WTC11 (cell line): Measurements from ENCODE around the gene OR4L1.

ENCODE experiments used
- CBFB ChIP-seq: sonication (generic); formaldehyde crosslinking; IDR thresholded peaks from 2 replicates; pipeline ENCODE4 v1.8.1; 2022; ENCODE audit warnings: mild to moderate bottlenecking, low read depth, missing genetic modification reagents
- JUN ChIP-seq: sonication (generic); formaldehyde crosslinking; IDR thresholded peaks from 2 replicates; pipeline ENCODE4 v1.8.0; 2023; ENCODE audit warnings: mild to moderate bottlenecking, missing genetic modification reagents
- NR2C2 ChIP-seq: sonication (generic); formaldehyde crosslinking; IDR thresholded peaks from 2 replicates; pipeline ENCODE4 v1.8.0; 2022; ENCODE audit warnings: mild to moderate bottlenecking, missing genetic modification reagents
- NR3C1 ChIP-seq: sonication (generic); formaldehyde crosslinking; conservative IDR thresholded peaks from 2 replicates; pipeline ENCODE4 v1.8.1; 2023; ENCODE audit warnings: low read depth, mild to moderate bottlenecking, missing genetic modification reagents
- TEAD4 ChIP-seq: sonication (generic); formaldehyde crosslinking; IDR thresholded peaks from 2 replicates; pipeline ENCODE4 v1.8.0; 2022; ENCODE audit warnings: mild to moderate bottlenecking, missing genetic modification reagents
- TF ChIP-seq, protein P1 (sequence below): fragments of 200-600 bp; IDR thresholded peaks from 2 replicates; pipeline ENCODE4 v1.8.0; 2022; ENCODE audit warnings: antibody characterized with exemption
- TF ChIP-seq, protein P2 (sequence below): sonication (generic); formaldehyde crosslinking; IDR thresholded peaks from 2 replicates; pipeline ENCODE4 v1.8.1; 2023; ENCODE audit warnings: mild to moderate bottlenecking, missing genetic modification reagents
- TF ChIP-seq, protein P3 (sequence below): sonication (generic); formaldehyde crosslinking; IDR thresholded peaks from 2 replicates; pipeline ENCODE4 v1.8.1; 2023; ENCODE audit warnings: mild to moderate bottlenecking, missing genetic modification reagents, moderate library complexity

DNA sequence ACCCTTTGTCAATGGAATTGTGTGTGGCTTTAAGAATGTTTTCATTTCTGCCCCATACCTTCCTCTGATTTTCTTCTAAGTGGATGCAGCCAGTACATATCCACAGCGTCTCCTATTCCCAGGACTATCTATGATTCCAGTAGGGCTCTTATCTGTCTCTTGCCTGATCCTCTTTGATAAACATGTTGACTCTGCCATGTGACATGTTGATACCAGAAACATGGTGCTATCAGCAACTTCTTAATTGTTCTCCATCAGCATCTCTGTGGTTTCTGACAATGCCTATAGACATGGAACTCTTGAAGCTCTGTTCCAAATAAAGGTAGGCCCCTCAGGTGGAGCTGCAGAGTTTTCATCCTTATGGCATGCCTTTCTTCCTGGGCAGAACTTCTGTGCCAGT lies 11.6 kb upstream of the OR4L1 start:
- TF ChIP-seq, protein P1, sequence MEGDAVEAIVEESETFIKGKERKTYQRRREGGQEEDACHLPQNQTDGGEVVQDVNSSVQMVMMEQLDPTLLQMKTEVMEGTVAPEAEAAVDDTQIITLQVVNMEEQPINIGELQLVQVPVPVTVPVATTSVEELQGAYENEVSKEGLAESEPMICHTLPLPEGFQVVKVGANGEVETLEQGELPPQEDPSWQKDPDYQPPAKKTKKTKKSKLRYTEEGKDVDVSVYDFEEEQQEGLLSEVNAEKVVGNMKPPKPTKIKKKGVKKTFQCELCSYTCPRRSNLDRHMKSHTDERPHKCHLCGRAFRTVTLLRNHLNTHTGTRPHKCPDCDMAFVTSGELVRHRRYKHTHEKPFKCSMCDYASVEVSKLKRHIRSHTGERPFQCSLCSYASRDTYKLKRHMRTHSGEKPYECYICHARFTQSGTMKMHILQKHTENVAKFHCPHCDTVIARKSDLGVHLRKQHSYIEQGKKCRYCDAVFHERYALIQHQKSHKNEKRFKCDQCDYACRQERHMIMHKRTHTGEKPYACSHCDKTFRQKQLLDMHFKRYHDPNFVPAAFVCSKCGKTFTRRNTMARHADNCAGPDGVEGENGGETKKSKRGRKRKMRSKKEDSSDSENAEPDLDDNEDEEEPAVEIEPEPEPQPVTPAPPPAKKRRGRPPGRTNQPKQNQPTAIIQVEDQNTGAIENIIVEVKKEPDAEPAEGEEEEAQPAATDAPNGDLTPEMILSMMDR = no peak
- TF ChIP-seq JUN (CRISPR knock-in tag) (no peak), NR3C1 (no peak), CBFB (CRISPR knock-in tag) (no peak), NR2C2 (CRISPR knock-in tag) (no peak), TEAD4 (CRISPR knock-in tag) (no peak)
- TF ChIP-seq, protein P2, sequence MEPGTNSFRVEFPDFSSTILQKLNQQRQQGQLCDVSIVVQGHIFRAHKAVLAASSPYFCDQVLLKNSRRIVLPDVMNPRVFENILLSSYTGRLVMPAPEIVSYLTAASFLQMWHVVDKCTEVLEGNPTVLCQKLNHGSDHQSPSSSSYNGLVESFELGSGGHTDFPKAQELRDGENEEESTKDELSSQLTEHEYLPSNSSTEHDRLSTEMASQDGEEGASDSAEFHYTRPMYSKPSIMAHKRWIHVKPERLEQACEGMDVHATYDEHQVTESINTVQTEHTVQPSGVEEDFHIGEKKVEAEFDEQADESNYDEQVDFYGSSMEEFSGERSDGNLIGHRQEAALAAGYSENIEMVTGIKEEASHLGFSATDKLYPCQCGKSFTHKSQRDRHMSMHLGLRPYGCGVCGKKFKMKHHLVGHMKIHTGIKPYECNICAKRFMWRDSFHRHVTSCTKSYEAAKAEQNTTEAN = no peak
- TF ChIP-seq, protein P3, sequence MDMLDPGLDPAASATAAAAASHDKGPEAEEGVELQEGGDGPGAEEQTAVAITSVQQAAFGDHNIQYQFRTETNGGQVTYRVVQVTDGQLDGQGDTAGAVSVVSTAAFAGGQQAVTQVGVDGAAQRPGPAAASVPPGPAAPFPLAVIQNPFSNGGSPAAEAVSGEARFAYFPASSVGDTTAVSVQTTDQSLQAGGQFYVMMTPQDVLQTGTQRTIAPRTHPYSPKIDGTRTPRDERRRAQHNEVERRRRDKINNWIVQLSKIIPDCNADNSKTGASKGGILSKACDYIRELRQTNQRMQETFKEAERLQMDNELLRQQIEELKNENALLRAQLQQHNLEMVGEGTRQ (CRISPR knock-in tag) = no peak
